ENCODE results near the gene PCMTD2. TPM values are rescaled to one million over a fixed set of nuclear protein-coding genes. Genes with fewer than 3 reads are reported as not detected.

PCMTD2 gene
- total and polyA plus RNA-seq, 2 of the 13 experiments (the other 11 are each of a cell fraction or from before 2014, with no cell fraction given), result 47.0 to 76.9 TPM

- TF ChIP-seq ZNF772 (CRISPR knock-in tag; IDR thresholded peaks at IDR 0.05), result peak; percentile 94; the same call in 1 of the 2 replicates
- TF ChIP-seq, protein P1, sequence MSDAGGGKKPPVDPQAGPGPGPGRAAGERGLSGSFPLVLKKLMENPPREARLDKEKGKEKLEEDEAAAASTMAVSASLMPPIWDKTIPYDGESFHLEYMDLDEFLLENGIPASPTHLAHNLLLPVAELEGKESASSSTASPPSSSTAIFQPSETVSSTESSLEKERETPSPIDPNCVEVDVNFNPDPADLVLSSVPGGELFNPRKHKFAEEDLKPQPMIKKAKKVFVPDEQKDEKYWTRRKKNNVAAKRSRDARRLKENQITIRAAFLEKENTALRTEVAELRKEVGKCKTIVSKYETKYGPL (CRISPR knock-in tag; IDR thresholded peaks at IDR 0.05), result no peak
- TF ChIP-seq ZNF101 (CRISPR knock-in tag; IDR thresholded peaks at IDR 0.05; ENCODE audit: borderline replicate concordance, low read depth), result no peak; the same call in 1 of the 2 replicates
- TF ChIP-seq, protein P2, sequence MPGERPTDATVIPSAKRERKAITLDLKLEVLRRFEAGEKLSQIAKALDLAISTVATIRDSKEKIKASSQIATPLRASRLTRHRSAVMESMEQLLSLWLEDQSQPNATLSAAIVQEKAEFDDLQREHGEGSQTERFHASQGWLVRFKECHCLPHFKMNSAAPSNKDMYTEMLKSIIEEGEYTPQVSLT (CRISPR knock-in tag; IDR thresholded peaks at IDR 0.05; ENCODE audit: borderline replicate concordance, low read depth), result no peak
- TF ChIP-seq SMAD1 (CRISPR knock-in tag; IDR thresholded peaks at IDR 0.05; ENCODE audit: borderline replicate concordance, low read depth), result no peak
- TF ChIP-seq ZNF256 (CRISPR knock-in tag; conservative IDR thresholded peaks at IDR 0.05), result no peak
- 0 out of 2 replicates have a peak, but pooled peaks have one; percentile 5 for TF ChIP-seq ZNF333 (CRISPR knock-in tag; IDR thresholded peaks at IDR 0.05; ENCODE audit: borderline replicate concordance)
- TF ChIP-seq, protein P3, sequence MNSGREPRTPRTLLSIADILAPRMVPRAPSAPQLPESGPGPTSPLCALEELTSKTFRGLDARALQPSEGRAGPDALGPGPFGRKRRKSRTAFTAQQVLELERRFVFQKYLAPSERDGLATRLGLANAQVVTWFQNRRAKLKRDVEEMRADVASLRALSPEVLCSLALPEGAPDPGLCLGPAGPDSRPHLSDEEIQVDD (CRISPR knock-in tag; IDR thresholded peaks at IDR 0.05; ENCODE audit: borderline replicate concordance), result no peak
- TF ChIP-seq, protein P4, sequence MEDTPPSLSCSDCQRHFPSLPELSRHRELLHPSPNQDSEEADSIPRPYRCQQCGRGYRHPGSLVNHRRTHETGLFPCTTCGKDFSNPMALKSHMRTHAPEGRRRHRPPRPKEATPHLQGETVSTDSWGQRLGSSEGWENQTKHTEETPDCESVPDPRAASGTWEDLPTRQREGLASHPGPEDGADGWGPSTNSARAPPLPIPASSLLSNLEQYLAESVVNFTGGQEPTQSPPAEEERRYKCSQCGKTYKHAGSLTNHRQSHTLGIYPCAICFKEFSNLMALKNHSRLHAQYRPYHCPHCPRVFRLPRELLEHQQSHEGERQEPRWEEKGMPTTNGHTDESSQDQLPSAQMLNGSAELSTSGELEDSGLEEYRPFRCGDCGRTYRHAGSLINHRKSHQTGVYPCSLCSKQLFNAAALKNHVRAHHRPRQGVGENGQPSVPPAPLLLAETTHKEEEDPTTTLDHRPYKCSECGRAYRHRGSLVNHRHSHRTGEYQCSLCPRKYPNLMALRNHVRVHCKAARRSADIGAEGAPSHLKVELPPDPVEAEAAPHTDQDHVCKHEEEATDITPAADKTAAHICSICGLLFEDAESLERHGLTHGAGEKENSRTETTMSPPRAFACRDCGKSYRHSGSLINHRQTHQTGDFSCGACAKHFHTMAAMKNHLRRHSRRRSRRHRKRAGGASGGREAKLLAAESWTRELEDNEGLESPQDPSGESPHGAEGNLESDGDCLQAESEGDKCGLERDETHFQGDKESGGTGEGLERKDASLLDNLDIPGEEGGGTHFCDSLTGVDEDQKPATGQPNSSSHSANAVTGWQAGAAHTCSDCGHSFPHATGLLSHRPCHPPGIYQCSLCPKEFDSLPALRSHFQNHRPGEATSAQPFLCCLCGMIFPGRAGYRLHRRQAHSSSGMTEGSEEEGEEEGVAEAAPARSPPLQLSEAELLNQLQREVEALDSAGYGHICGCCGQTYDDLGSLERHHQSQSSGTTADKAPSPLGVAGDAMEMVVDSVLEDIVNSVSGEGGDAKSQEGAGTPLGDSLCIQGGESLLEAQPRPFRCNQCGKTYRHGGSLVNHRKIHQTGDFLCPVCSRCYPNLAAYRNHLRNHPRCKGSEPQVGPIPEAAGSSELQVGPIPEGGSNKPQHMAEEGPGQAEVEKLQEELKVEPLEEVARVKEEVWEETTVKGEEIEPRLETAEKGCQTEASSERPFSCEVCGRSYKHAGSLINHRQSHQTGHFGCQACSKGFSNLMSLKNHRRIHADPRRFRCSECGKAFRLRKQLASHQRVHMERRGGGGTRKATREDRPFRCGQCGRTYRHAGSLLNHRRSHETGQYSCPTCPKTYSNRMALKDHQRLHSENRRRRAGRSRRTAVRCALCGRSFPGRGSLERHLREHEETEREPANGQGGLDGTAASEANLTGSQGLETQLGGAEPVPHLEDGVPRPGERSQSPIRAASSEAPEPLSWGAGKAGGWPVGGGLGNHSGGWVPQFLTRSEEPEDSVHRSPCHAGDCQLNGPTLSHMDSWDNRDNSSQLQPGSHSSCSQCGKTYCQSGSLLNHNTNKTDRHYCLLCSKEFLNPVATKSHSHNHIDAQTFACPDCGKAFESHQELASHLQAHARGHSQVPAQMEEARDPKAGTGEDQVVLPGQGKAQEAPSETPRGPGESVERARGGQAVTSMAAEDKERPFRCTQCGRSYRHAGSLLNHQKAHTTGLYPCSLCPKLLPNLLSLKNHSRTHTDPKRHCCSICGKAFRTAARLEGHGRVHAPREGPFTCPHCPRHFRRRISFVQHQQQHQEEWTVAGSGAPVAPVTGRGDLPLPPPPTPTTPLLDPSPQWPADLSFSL (CRISPR knock-in tag; IDR thresholded peaks at IDR 0.05), result peak; percentile 60; the same call in 1 of the 2 replicates
- no peak for TF ChIP-seq USF2 (IDR thresholded peaks at IDR 0.05; ENCODE audit: low read depth, low read length)
- TF ChIP-seq USF2 (CRISPR knock-in tag; IDR thresholded peaks at IDR 0.05; ENCODE audit: borderline replicate concordance), result peak; percentile 58; the same call in 1 of the 2 replicates
- no peak for TF ChIP-seq KDM5A (IDR thresholded peaks at IDR 0.05; ENCODE audit: borderline replicate concordance, low read length)
- TF ChIP-seq PHF5A (CRISPR knock-in tag; IDR thresholded peaks at IDR 0.05; ENCODE audit: low read depth, unreplicated experiment), result no peak
- TF ChIP-seq JUNB (CRISPR knock-in tag; IDR thresholded peaks at IDR 0.05; ENCODE audit: borderline replicate concordance), result no peak
These were observed 19.1 kb upstream of the PCMTD2 start (continued) for GRCh38 chr20:64236137-64237088.
